Astrocyte (in vitro differentiated cells and primary cell): ENCODE results near the gene SNX24. TPM values are rescaled to one million over a fixed set of nuclear protein-coding genes. Genes with fewer than 3 reads are reported as not detected.

ENCODE experiments used
- DNase-seq: peaks from one replicate; pipeline ENCODE4 v3.0.0-alpha.2; 2010; ENCODE audit warnings: low read depth
- FAIRE-seq: peaks from 2 replicates; lab custom pipeline; 2011; peaks lifted over from hg19 to GRCh38; lab: Jason Lieb, UNC
- H2AFZ ChIP-seq: 2 replicates; pipeline ENCODE4 v1.6.0; 2012; ENCODE audit warnings: low read depth, low read length, inconsistent platforms
- H3K27ac ChIP-seq: 2 replicates; pipeline ENCODE4 v1.5.1; 2011; ENCODE audit warnings: low read depth, low read length, inconsistent platforms
- H3K27me3 ChIP-seq: 2 replicates; pipeline ENCODE4 v1.6.0; 2011; ENCODE audit warnings: low read length, inconsistent platforms; ENCODE audit not compliant: insufficient read depth
- H3K36me3 ChIP-seq: 2 replicates; pipeline ENCODE4 v1.5.1; 2011; ENCODE audit warnings: low read length, inconsistent platforms; ENCODE audit not compliant: insufficient read depth
- H3K4me1 ChIP-seq: 2 replicates; pipeline ENCODE4 v1.5.1; 2011; ENCODE audit warnings: low read length, inconsistent platforms; ENCODE audit not compliant: insufficient read depth
- H3K4me2 ChIP-seq: 2 replicates; pipeline ENCODE4 v1.6.0; 2012; ENCODE audit warnings: low read length, inconsistent platforms
- H3K4me3 ChIP-seq: 2 replicates; pipeline ENCODE4 v1.5.1; 2011; ENCODE audit warnings: low read depth, mild to moderate bottlenecking, low read length, inconsistent platforms; ENCODE audit not compliant: insufficient read depth
- H3K79me2 ChIP-seq: 2 replicates; pipeline ENCODE4 v1.6.0; 2012; ENCODE audit warnings: mild to moderate bottlenecking, low read length, inconsistent platforms; ENCODE audit not compliant: insufficient read depth
- H3K9ac ChIP-seq: 2 replicates; pipeline ENCODE4 v1.6.0; 2012; ENCODE audit warnings: mild to moderate bottlenecking, low read length, inconsistent platforms
- H3K9me3 ChIP-seq: 2 replicates; pipeline ENCODE4 v1.5.1; 2012; ENCODE audit warnings: low read depth, mild to moderate bottlenecking, low read length, inconsistent platforms; ENCODE audit not compliant: insufficient read depth
- H4K20me1 ChIP-seq: 2 replicates; pipeline ENCODE4 v1.6.0; 2012; ENCODE audit warnings: low read length, inconsistent platforms; ENCODE audit not compliant: insufficient read depth
- H3K27ac Mint-ChIP-seq: one replicate; pipeline ENCODE4 v1.8.0; 2021; ENCODE audit warnings: mild to moderate bottlenecking, mixed read lengths; ENCODE audit not compliant: unreplicated experiment
- H3K27me3 Mint-ChIP-seq: one replicate; pipeline ENCODE4 v1.8.0; 2021; ENCODE audit warnings: low read depth, mixed read lengths; ENCODE audit not compliant: unreplicated experiment
- H3K36me3 Mint-ChIP-seq: one replicate; pipeline ENCODE4 v1.8.0; 2021; ENCODE audit warnings: low read depth, mixed read lengths; ENCODE audit not compliant: unreplicated experiment
- H3K4me1 Mint-ChIP-seq: one replicate; pipeline ENCODE4 v1.8.0; 2021; ENCODE audit warnings: low read depth, mixed read lengths; ENCODE audit not compliant: unreplicated experiment
- H3K4me3 Mint-ChIP-seq: one replicate; pipeline ENCODE4 v1.8.0; 2021; ENCODE audit warnings: mild to moderate bottlenecking, moderate library complexity, mixed read lengths; ENCODE audit not compliant: unreplicated experiment
- H3K9me3 Mint-ChIP-seq: one replicate; pipeline ENCODE4 v1.8.0; 2021; ENCODE audit warnings: mild to moderate bottlenecking, mixed read lengths; ENCODE audit not compliant: unreplicated experiment
- EZH2 ChIP-seq: IDR thresholded peaks from 2 replicates; pipeline ENCODE4 v1.6.1; 2012; ENCODE audit warnings: mild to moderate bottlenecking, low read length, inconsistent platforms; ENCODE audit not compliant: insufficient read depth
- total RNA-seq: library from RNA; stranded (reverse); gene quantifications from 2 replicates; pipeline ENCODE4 v1.2.1, GENCODE V29; 2021
- TF ChIP-seq, protein P1 (sequence below): IDR thresholded peaks from 2 replicates; pipeline ENCODE4 v1.5.1; 2011; ENCODE audit warnings: low read depth, mild to moderate bottlenecking, inconsistent platforms, low read length, moderate library complexity; ENCODE audit not compliant: insufficient read depth

SNX24 gene
- total RNA-seq, 1 donor from 2014 or later: 44.6 TPM

- Histone ChIP-seq H3K79me2 (no peaks in the 10 kb centered on the region), H3K36me3 (no peaks in the 10 kb centered on the region), H3K4me2 (no peak overlapping the region), H3K4me1 (no peaks in the 10 kb centered on the region), H2AFZ (no peak overlapping the region), H3K27ac (no peak overlapping the region), H3K9ac (no peak overlapping the region), H3K9me3 (no peaks in the 10 kb centered on the region), H3K27me3 (no peaks in the 10 kb centered on the region), H3K4me3 (no peak overlapping the region), H4K20me1 (no peaks in the 10 kb centered on the region)
- Mint-ChIP-seq H3K27me3 (no peaks in the 10 kb centered on the region), H3K4me3 (no peak overlapping the region), H3K27ac (no peak overlapping the region), H3K36me3 (peaks cover 6% of the 10 kb centered on the region), H3K9me3 (no peaks in the 10 kb centered on the region), H3K4me1 (no peaks in the 10 kb centered on the region)
- TF ChIP-seq, protein P1, sequence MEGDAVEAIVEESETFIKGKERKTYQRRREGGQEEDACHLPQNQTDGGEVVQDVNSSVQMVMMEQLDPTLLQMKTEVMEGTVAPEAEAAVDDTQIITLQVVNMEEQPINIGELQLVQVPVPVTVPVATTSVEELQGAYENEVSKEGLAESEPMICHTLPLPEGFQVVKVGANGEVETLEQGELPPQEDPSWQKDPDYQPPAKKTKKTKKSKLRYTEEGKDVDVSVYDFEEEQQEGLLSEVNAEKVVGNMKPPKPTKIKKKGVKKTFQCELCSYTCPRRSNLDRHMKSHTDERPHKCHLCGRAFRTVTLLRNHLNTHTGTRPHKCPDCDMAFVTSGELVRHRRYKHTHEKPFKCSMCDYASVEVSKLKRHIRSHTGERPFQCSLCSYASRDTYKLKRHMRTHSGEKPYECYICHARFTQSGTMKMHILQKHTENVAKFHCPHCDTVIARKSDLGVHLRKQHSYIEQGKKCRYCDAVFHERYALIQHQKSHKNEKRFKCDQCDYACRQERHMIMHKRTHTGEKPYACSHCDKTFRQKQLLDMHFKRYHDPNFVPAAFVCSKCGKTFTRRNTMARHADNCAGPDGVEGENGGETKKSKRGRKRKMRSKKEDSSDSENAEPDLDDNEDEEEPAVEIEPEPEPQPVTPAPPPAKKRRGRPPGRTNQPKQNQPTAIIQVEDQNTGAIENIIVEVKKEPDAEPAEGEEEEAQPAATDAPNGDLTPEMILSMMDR: no peak
- TF ChIP-seq EZH2: no peak
- DNase-seq: no peak
- no peak for FAIRE-seq
These were observed 169.3 kb downstream of the SNX24 start for GRCh38 chr5:123014689-123015088.

DNA sequence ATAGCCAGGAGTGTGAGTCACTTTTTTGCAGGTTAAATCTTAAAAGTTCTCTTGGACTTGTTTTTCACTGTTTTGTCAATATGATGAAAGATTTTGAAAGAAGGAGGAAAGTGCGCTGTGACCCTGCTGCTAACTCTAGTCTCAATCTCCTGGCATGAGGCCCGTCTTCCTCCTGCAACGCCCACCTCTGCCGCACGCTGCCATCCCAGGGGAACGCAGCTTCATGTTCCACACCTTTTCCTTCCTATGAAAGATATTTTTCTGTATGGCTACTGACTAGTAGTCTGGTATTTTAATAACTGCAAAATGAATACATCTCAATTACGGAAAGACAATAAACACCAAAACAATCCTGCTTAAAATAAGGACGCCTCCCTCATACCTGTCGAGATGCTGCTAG is 182.8 kb downstream of the SNX24 start:
- Histone ChIP-seq H3K36me3 (peaks cover 3% of the 10 kb centered on the region), H3K9ac (no peak overlapping the region), H3K4me1 (no peaks in the 10 kb centered on the region), H4K20me1 (no peaks in the 10 kb centered on the region), H3K4me2 (no peak overlapping the region), H3K4me3 (no peak overlapping the region), H3K9me3 (no peaks in the 10 kb centered on the region), H3K27me3 (no peaks in the 10 kb centered on the region), H2AFZ (no peak overlapping the region), H3K27ac (no peak overlapping the region), H3K79me2 (no peaks in the 10 kb centered on the region)
- Mint-ChIP-seq H3K9me3 (peaks cover 2% of the 10 kb centered on the region), H3K27me3 (peaks cover under 1% of the 10 kb centered on the region), H3K27ac (no peak overlapping the region), H3K4me1 (no peaks in the 10 kb centered on the region), H3K36me3 (peaks cover 13% of the 10 kb centered on the region), H3K4me3 (no peak overlapping the region)
- no peak for TF ChIP-seq EZH2
- TF ChIP-seq, protein P1: no peak
- FAIRE-seq (no peak), DNase-seq (no peak)

DNA sequence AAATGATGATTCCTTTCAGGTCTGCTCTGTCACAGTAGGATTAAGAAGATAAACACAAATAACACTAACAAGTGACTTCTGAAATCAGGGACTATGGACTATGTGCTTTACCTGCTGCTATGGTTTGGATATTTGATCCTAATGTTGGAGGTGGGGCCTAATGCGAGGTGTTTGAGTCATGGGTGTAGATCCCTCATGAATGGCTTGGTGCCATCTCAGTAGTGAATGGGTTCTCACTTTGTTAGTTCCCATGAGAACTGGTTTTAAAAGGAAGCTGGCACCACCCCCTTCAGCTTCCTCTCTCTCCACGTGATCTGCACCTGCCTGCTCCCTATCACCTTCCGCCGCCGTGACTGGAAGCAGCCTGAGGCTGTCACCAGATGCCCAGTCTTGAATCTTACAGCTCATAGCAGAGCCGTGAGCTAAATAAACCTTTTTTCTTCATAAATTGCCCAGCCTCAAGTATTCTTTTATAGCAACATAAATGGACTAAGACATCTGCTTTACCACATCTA is 187.8 kb downstream of the SNX24 start:
- Mint-ChIP-seq H3K27ac (no peak overlapping the region), H3K9me3 (no peaks in the 10 kb centered on the region), H3K4me1 (peaks cover 8% of the 10 kb centered on the region), H3K4me3 (no peak overlapping the region), H3K27me3 (peaks cover 5% of the 10 kb centered on the region), H3K36me3 (peaks cover 8% of the 10 kb centered on the region)
- Histone ChIP-seq H3K4me2 (no peak overlapping the region), H3K79me2 (no peaks in the 10 kb centered on the region), H2AFZ (no peak overlapping the region), H3K36me3 (no peaks in the 10 kb centered on the region), H3K27me3 (no peaks in the 10 kb centered on the region), H3K27ac (no peak overlapping the region), H4K20me1 (peaks cover 12% of the 10 kb centered on the region), H3K9me3 (no peaks in the 10 kb centered on the region), H3K9ac (no peak overlapping the region), H3K4me3 (no peak overlapping the region), H3K4me1 (no peaks in the 10 kb centered on the region)
- FAIRE-seq (no peak), DNase-seq (no peak)
- TF ChIP-seq, protein P1: no peak
- TF ChIP-seq EZH2: no peak
